HG03097 (cell line): ENCODE results near the gene ELP5.

Experiments
- ATAC-seq: cut with Tn5 transposase; IDR thresholded peaks from one replicate; pipeline ENCODE4 v1.9.1; 2021; ENCODE audit not compliant: unreplicated experiment, low FRiP score

ELP5 gene

GRCh38 chr17:7218758-7219157 lies 33.3 kb upstream of the ELP5 start:
- no peak for ATAC-seq

GRCh38 chr17:7219229-7219811 lies 32.7 kb upstream of the ELP5 start:
- no peak for ATAC-seq

- ATAC-seq, result peak; percentile 32
Observed at GRCh38 chr17:7219812-7220592, 32.0 kb upstream of the ELP5 start, which contains the start of the genes ACADVL and DLG4. TSS of gene ACADVL (plus strand) at chr17:7219938. CDS start at chr17:7219985, 47 bp downstream. TSS of gene DLG4 (minus strand) at chr17:7219836.

- no peak for ATAC-seq
Observed at GRCh38 chr17:7220593-7221277, 31.3 kb upstream of the ELP5 start.

GRCh38 chr17:7221278-7222092 lies 30.5 kb upstream of the ELP5 start:
- ATAC-seq, result no peak

- no peak for ATAC-seq
Observed at GRCh38 chr17:7222093-7222971, 29.7 kb upstream of the ELP5 start.

- ATAC-seq, result no peak
Observed at GRCh38 chr17:7222972-7223292, 29.1 kb upstream of the ELP5 start.

GRCh38 chr17:7223375-7223774 lies 28.6 kb upstream of the ELP5 start:
- no peak for ATAC-seq

- ATAC-seq, result no peak
Observed at GRCh38 chr17:7224110-7224509, 27.9 kb upstream of the ELP5 start.

- no peak for ATAC-seq
Observed at GRCh38 chr17:7224661-7225111, 27.3 kb upstream of the ELP5 start.

- ATAC-seq, result no peak
Observed at GRCh38 chr17:7225711-7226331, 26.2 kb upstream of the ELP5 start.

GRCh38 chr17:7226721-7227710 lies 25.0 kb upstream of the ELP5 start:
- ATAC-seq, result no peak

- no peak for ATAC-seq
Observed at GRCh38 chr17:7228920-7229319, 23.1 kb upstream of the ELP5 start.

- ATAC-seq, result no peak
Observed at GRCh38 chr17:7229504-7229903, 22.5 kb upstream of the ELP5 start.

GRCh38 chr17:7232114-7232513 lies 19.9 kb upstream of the ELP5 start:
- no peak for ATAC-seq

GRCh38 chr17:7233701-7234082 lies 18.3 kb upstream of the ELP5 start:
- ATAC-seq, result peak; percentile 6

GRCh38 chr17:7234083-7234951 lies 17.7 kb upstream of the ELP5 start, which contains the start of gene DVL2:
TSS of gene DVL2 (minus strand) at chr17:7234517. CDS start at chr17:7234262, 255 bp downstream.
- peak; percentile 54 for ATAC-seq
